Type B pancreatic cell (in vitro differentiated cells): ENCODE measurements around the gene RESP18. TPM values are rescaled to one million over a fixed set of nuclear protein-coding genes. Genes with fewer than 3 reads are reported as not detected.

Experiments
- DNase-seq: peaks from one replicate; pipeline ENCODE4 v3.0.0; 2021; ENCODE audit warnings: mixed read lengths; ENCODE audit not compliant: unreplicated experiment; ENCODE audit errors: extremely low spot score
- H3K27ac Mint-ChIP-seq: 2 replicates; pipeline ENCODE4 v1.8.0; 2021; ENCODE audit warnings: mild to moderate bottlenecking, mixed read lengths
- H3K27me3 Mint-ChIP-seq: 2 replicates; pipeline ENCODE4 v1.8.0; 2021; ENCODE audit warnings: mixed read lengths
- H3K36me3 Mint-ChIP-seq: 2 replicates; pipeline ENCODE4 v1.8.0; 2021; ENCODE audit warnings: mixed read lengths
- H3K4me1 Mint-ChIP-seq: one replicate; pipeline ENCODE4 v1.8.0; 2021; ENCODE audit warnings: mixed read lengths; ENCODE audit not compliant: unreplicated experiment
- H3K4me3 Mint-ChIP-seq: 2 replicates; pipeline ENCODE4 v1.8.0; 2021; ENCODE audit warnings: mild to moderate bottlenecking, mixed read lengths
- H3K9me3 Mint-ChIP-seq: 2 replicates; pipeline ENCODE4 v1.8.0; 2021; ENCODE audit warnings: mixed read lengths
- total RNA-seq: library from RNA; stranded (reverse); gene quantifications from 2 replicates; pipeline ENCODE4 v1.2.1, GENCODE V29; 2021; ENCODE audit warnings: low replicate concordance
- TF ChIP-seq, protein P1 (sequence below): fragments of 200-600 bp; sonication (generic); conservative IDR thresholded peaks from 2 replicates; pipeline ENCODE4 v1.5.0; 2021; ENCODE audit warnings: antibody characterized with exemption, mild to moderate bottlenecking

Gene RESP18
- total RNA-seq, 1 donor from 2014 or later: not detected

DNA sequence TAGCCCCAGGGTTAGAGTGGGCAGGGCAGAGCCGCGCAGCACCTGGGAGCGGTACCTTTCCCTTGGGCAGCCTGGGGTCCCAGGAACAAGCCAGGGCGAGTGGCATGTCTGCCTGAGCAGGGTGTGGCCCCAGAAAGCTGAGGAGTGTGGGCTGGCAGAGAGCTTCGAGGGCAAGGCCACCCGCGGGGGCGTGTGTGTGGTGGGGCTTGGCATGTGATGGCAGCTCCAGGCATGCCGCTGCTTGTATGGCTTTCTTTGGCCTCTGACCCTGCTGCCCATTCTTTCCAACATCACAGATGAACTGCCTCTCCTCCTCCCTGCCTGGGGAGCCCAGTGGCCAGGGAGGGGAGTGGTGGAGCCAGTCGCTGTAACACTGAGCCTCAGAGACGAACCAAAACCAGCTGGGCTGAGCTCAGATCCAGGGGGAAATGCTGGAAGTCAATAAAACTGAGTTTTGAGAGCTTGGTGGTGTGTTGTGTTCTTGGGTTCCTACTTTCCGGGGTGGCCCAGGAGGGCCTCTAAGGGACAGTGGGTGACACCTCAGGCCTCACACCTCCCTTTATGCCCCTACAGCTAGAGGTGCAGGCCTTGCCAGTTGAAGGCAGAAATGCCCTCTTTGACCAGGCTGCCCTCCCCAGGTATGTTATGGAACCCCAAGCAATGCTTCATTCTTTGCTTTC, 46.0 kb downstream of the RESP18 start:
- Mint-ChIP-seq H3K4me3 (peak overlapping the region; percentile 63), H3K9me3 (no peaks in the 10 kb centered on the region), H3K27me3 (peaks cover 6% of the 10 kb centered on the region), H3K36me3 (peaks cover 9% of the 10 kb centered on the region), H3K27ac (peak overlapping the region; percentile 91), H3K4me1 (peaks cover 7% of the 10 kb centered on the region)
- DNase-seq: no peak
- TF ChIP-seq, protein P1, sequence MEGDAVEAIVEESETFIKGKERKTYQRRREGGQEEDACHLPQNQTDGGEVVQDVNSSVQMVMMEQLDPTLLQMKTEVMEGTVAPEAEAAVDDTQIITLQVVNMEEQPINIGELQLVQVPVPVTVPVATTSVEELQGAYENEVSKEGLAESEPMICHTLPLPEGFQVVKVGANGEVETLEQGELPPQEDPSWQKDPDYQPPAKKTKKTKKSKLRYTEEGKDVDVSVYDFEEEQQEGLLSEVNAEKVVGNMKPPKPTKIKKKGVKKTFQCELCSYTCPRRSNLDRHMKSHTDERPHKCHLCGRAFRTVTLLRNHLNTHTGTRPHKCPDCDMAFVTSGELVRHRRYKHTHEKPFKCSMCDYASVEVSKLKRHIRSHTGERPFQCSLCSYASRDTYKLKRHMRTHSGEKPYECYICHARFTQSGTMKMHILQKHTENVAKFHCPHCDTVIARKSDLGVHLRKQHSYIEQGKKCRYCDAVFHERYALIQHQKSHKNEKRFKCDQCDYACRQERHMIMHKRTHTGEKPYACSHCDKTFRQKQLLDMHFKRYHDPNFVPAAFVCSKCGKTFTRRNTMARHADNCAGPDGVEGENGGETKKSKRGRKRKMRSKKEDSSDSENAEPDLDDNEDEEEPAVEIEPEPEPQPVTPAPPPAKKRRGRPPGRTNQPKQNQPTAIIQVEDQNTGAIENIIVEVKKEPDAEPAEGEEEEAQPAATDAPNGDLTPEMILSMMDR: no peak

GRCh38 chr2:219285894-219286425, 46.6 kb downstream of the RESP18 start:
- TF ChIP-seq, protein P1: no peak
- Mint-ChIP-seq H3K27ac (peak overlapping the region; percentile 91), H3K4me1 (peaks cover 7% of the 10 kb centered on the region), H3K36me3 (peaks cover 9% of the 10 kb centered on the region), H3K27me3 (peaks cover 2% of the 10 kb centered on the region), H3K4me3 (peak overlapping the region; percentile 63), H3K9me3 (no peaks in the 10 kb centered on the region)
- no peak for DNase-seq

DNA sequence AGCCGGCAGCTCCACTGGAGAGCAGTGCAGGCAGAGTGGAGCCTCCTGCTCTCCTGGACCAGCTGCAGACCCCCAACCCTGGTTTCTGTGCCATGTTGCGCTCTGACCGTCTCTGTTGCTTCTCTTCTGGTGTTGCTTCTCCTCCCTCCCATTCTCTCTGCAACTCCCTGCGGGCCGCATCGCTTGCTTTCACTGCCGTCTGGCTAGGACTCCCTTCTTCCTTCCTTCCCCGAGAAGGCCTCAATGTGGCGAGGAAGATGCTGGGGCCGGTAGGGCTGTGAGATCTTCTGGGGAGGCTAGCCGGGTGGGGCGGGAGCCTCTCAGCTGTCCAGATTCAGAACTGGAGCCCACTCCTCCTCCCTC, 47.2 kb downstream of the RESP18 start:
- Mint-ChIP-seq H3K4me1 (peaks cover 7% of the 10 kb centered on the region), H3K9me3 (no peaks in the 10 kb centered on the region), H3K27me3 (no peaks in the 10 kb centered on the region), H3K4me3 (no peak overlapping the region), H3K27ac (peak overlapping the region; percentile 46), H3K36me3 (peaks cover 9% of the 10 kb centered on the region)
- DNase-seq: no peak
- TF ChIP-seq, protein P1: no peak

DNA sequence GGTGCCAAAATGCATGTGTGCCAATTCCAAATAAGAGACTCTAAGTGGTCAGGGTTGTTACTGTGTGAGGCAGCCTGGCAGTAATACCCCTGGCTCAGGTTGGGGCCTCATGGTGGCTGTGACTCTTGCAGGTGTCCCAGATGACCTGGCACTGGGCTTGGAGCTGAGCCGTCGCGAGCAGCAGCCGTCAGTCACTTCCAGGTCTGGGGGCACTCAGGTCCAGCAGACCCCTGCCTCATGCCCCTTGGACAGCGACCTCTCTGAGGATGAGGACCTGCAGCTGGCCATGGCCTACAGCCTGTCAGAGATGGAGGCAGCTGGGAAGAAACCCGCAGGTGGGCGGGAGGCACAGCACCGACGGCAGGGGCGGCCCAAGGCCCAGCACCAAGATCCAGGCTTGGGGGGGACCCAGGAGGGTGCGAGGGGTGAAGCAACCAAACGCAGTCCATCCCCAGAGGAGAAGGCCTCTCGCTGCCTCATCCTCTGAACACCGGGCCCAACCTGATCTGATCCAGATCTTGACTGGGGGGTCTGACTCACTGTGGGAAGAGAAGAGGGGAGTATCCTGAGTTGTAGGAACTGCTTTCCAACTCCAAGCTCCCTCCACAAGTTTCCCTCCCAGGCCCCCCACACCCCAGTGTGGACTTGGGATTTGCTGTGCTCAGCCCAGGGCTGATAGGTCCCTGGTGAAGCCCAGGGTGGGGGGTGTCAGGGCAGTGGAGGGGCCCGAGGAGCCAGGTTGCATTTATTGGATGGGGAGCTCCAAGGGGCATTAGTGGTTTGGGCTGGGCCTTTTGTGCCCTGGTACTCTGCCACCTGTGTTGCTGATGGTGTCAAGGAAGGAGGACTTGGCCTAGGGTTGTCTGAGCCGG, 47.8 kb downstream of the RESP18 start:
- TF ChIP-seq, protein P1: no peak
- no peak overlapping the region for H3K4me3 Mint-ChIP-seq
- H3K9me3 Mint-ChIP-seq: no peaks in the 10 kb centered on the region
- DNase-seq: no peak
- no peaks in the 10 kb centered on the region for H3K27me3 Mint-ChIP-seq
- no peak overlapping the region for H3K27ac Mint-ChIP-seq
- H3K36me3 Mint-ChIP-seq: peaks cover 9% of the 10 kb centered on the region
- peaks cover 7% of the 10 kb centered on the region for H3K4me1 Mint-ChIP-seq

GRCh38 chr2:219282943-219283581, 49.5 kb downstream of the RESP18 start:
- no peaks in the 10 kb centered on the region for H3K27me3 Mint-ChIP-seq
- TF ChIP-seq, protein P1: no peak

More at GRCh38 chr2:219282943-219283581, 49.5 kb downstream of the RESP18 start:
- Mint-ChIP-seq H3K4me3 (peak overlapping the region; percentile 49), H3K4me1 (peaks cover 16% of the 10 kb centered on the region), H3K36me3 (peaks cover 9% of the 10 kb centered on the region), H3K27ac (peak overlapping the region; percentile 73), H3K9me3 (no peaks in the 10 kb centered on the region)
- DNase-seq: no peak
